Astrocyte (in vitro differentiated cells and primary cell): ENCODE measurements around the gene PLA2G4D. TPM values are rescaled to one million over a fixed set of nuclear protein-coding genes. Genes with fewer than 3 reads are reported as not detected.
"Not testable (repeated sequence)": the region's sequence is repeated elsewhere in the genome, so short reads cannot be mapped to it uniquely, and the experiment has no call there.

Experiments used
- DNase-seq: peaks from one replicate; pipeline ENCODE4 v3.0.0-alpha.2; 2010; ENCODE audit warnings: low read depth
- FAIRE-seq: peaks from 2 replicates; lab custom pipeline; 2011; peaks lifted over from hg19 to GRCh38; lab: Jason Lieb, UNC
- H2AFZ ChIP-seq: 2 replicates; pipeline ENCODE4 v1.6.0; 2012; ENCODE audit warnings: low read depth, low read length, inconsistent platforms
- H3K27ac ChIP-seq: 2 replicates; pipeline ENCODE4 v1.5.1; 2011; ENCODE audit warnings: low read depth, low read length, inconsistent platforms
- H3K27me3 ChIP-seq: 2 replicates; pipeline ENCODE4 v1.6.0; 2011; ENCODE audit warnings: low read length, inconsistent platforms; ENCODE audit not compliant: insufficient read depth
- H3K36me3 ChIP-seq: 2 replicates; pipeline ENCODE4 v1.5.1; 2011; ENCODE audit warnings: low read length, inconsistent platforms; ENCODE audit not compliant: insufficient read depth
- H3K4me1 ChIP-seq: 2 replicates; pipeline ENCODE4 v1.5.1; 2011; ENCODE audit warnings: low read length, inconsistent platforms; ENCODE audit not compliant: insufficient read depth
- H3K4me2 ChIP-seq: 2 replicates; pipeline ENCODE4 v1.6.0; 2012; ENCODE audit warnings: low read length, inconsistent platforms
- H3K4me3 ChIP-seq: 2 replicates; pipeline ENCODE4 v1.5.1; 2011; ENCODE audit warnings: low read depth, mild to moderate bottlenecking, low read length, inconsistent platforms; ENCODE audit not compliant: insufficient read depth
- H3K79me2 ChIP-seq: 2 replicates; pipeline ENCODE4 v1.6.0; 2012; ENCODE audit warnings: mild to moderate bottlenecking, low read length, inconsistent platforms; ENCODE audit not compliant: insufficient read depth
- H3K9ac ChIP-seq: 2 replicates; pipeline ENCODE4 v1.6.0; 2012; ENCODE audit warnings: mild to moderate bottlenecking, low read length, inconsistent platforms
- H3K9me3 ChIP-seq: 2 replicates; pipeline ENCODE4 v1.5.1; 2012; ENCODE audit warnings: low read depth, mild to moderate bottlenecking, low read length, inconsistent platforms; ENCODE audit not compliant: insufficient read depth
- H4K20me1 ChIP-seq: 2 replicates; pipeline ENCODE4 v1.6.0; 2012; ENCODE audit warnings: low read length, inconsistent platforms; ENCODE audit not compliant: insufficient read depth
- H3K27ac Mint-ChIP-seq: one replicate; pipeline ENCODE4 v1.8.0; 2021; ENCODE audit warnings: mild to moderate bottlenecking, mixed read lengths; ENCODE audit not compliant: unreplicated experiment
- H3K27me3 Mint-ChIP-seq: one replicate; pipeline ENCODE4 v1.8.0; 2021; ENCODE audit warnings: low read depth, mixed read lengths; ENCODE audit not compliant: unreplicated experiment
- H3K36me3 Mint-ChIP-seq: one replicate; pipeline ENCODE4 v1.8.0; 2021; ENCODE audit warnings: low read depth, mixed read lengths; ENCODE audit not compliant: unreplicated experiment
- H3K4me1 Mint-ChIP-seq: one replicate; pipeline ENCODE4 v1.8.0; 2021; ENCODE audit warnings: low read depth, mixed read lengths; ENCODE audit not compliant: unreplicated experiment
- H3K4me3 Mint-ChIP-seq: one replicate; pipeline ENCODE4 v1.8.0; 2021; ENCODE audit warnings: mild to moderate bottlenecking, moderate library complexity, mixed read lengths; ENCODE audit not compliant: unreplicated experiment
- H3K9me3 Mint-ChIP-seq: one replicate; pipeline ENCODE4 v1.8.0; 2021; ENCODE audit warnings: mild to moderate bottlenecking, mixed read lengths; ENCODE audit not compliant: unreplicated experiment
- CTCF ChIP-seq: IDR thresholded peaks from 2 replicates; pipeline ENCODE4 v1.5.1; 2011; ENCODE audit warnings: low read depth, mild to moderate bottlenecking, inconsistent platforms, low read length, moderate library complexity; ENCODE audit not compliant: insufficient read depth
- EZH2 ChIP-seq: IDR thresholded peaks from 2 replicates; pipeline ENCODE4 v1.6.1; 2012; ENCODE audit warnings: mild to moderate bottlenecking, low read length, inconsistent platforms; ENCODE audit not compliant: insufficient read depth
- total RNA-seq: library from RNA; stranded (reverse); gene quantifications from 2 replicates; pipeline ENCODE4 v1.2.1, GENCODE V29; 2021

PLA2G4D gene
- total RNA-seq, 1 donor from 2014 or later, result not detected

GRCh38 chr15:42093966-42094365 lies 396 bp downstream of the PLA2G4D start:
- Histone ChIP-seq H3K36me3 (no peaks in the 10 kb centered on the region), H3K9ac (no peak overlapping the region), H3K79me2 (no peaks in the 10 kb centered on the region), H3K9me3 (peaks cover 3% of the 10 kb centered on the region), H2AFZ (no peak overlapping the region), H3K4me2 (no peak overlapping the region), H4K20me1 (no peaks in the 10 kb centered on the region), H3K27me3 (peaks cover 9% of the 10 kb centered on the region), H3K4me1 (no peaks in the 10 kb centered on the region), H3K4me3 (no peak overlapping the region), H3K27ac (no peak overlapping the region)
- TF ChIP-seq EZH2 (no peak), CTCF (no peak)
- no peak overlapping the region for H3K4me3 Mint-ChIP-seq
- no peaks in the 10 kb centered on the region for H3K9me3 Mint-ChIP-seq
- no peaks in the 10 kb centered on the region for H3K36me3 Mint-ChIP-seq
- peaks cover 7% of the 10 kb centered on the region for H3K4me1 Mint-ChIP-seq
- peaks cover 29% of the 10 kb centered on the region for H3K27me3 Mint-ChIP-seq
- DNase-seq, result no peak
- H3K27ac Mint-ChIP-seq, result no peak overlapping the region
- FAIRE-seq, result no peak

- no peak overlapping the region for H3K27ac Mint-ChIP-seq
- Histone ChIP-seq H3K27me3 (peaks cover 10% of the 10 kb centered on the region), H2AFZ (no peak overlapping the region), H3K4me2 (no peak overlapping the region), H3K9ac (no peak overlapping the region), H4K20me1 (no peaks in the 10 kb centered on the region), H3K36me3 (no peaks in the 10 kb centered on the region), H3K4me1 (no peaks in the 10 kb centered on the region), H3K27ac (no peak overlapping the region), H3K9me3 (peaks cover 3% of the 10 kb centered on the region), H3K4me3 (no peak overlapping the region), H3K79me2 (no peaks in the 10 kb centered on the region)
- peaks cover 35% of the 10 kb centered on the region for H3K27me3 Mint-ChIP-seq
- TF ChIP-seq EZH2, result no peak
- no peak for TF ChIP-seq CTCF
- DNase-seq, result no peak
- peaks cover 7% of the 10 kb centered on the region for H3K4me1 Mint-ChIP-seq
- H3K36me3 Mint-ChIP-seq, result no peaks in the 10 kb centered on the region
- H3K9me3 Mint-ChIP-seq, result no peaks in the 10 kb centered on the region
- H3K4me3 Mint-ChIP-seq, result no peak overlapping the region
- no peak for FAIRE-seq
These were observed 1.7 kb downstream of the PLA2G4D start for GRCh38 chr15:42092398-42093318.

- not testable (repeated sequence) for FAIRE-seq, H3K27me3 ChIP-seq, DNase-seq, H3K4me2 ChIP-seq, H3K4me3 ChIP-seq, H3K27ac Mint-ChIP-seq, H4K20me1 ChIP-seq, H3K4me1 Mint-ChIP-seq, H3K27ac ChIP-seq, H3K9ac ChIP-seq, H3K4me3 Mint-ChIP-seq, H3K4me1 ChIP-seq, H3K79me2 ChIP-seq, H3K36me3 ChIP-seq, H3K36me3 Mint-ChIP-seq, H2AFZ ChIP-seq, H3K9me3 Mint-ChIP-seq, H3K9me3 ChIP-seq
- H3K27me3 Mint-ChIP-seq, result peaks cover 35% of the 10 kb centered on the region
These were observed 2.5 kb downstream of the PLA2G4D start for GRCh38 chr15:42091753-42092397.
